SJSA1 (cell line): ENCODE results near the gene TTC28. TPM values are rescaled to one million over a fixed set of nuclear protein-coding genes. Genes with fewer than 3 reads are reported as not detected.

Experiments
- total RNA-seq: library from RNA; depleted of rRNA; stranded (reverse); fragments of >200 nt; shearing (Covaris generic); gene quantifications from 2 replicates; pipeline ENCODE4 v1.2.3, GENCODE V29; 2014; rRNA removed

The TTC28 gene
- total RNA-seq, 1 experiment from 2014 or later = 9.7 TPM

Other genes with a start within 250 kb of the TTC28 start
- 26.0 and 33.1 TPM in 2 replicates for gene CHEK2, start 62.0 kb upstream of the TTC28 start, total RNA-seq
- 22.3 and 22.7 TPM in 2 replicates for gene HSCB, start 62.2 kb upstream of the TTC28 start, total RNA-seq
- 56.9 and 60.0 TPM in 2 replicates for gene CCDC117, start 92.9 kb upstream of the TTC28 start, total RNA-seq
- gene XBP1, start 120.7 kb upstream of the TTC28 start, total RNA-seq = 128 and 143 TPM in 2 replicates
- 3.2 and 6.0 TPM in 2 replicates for gene ZNRF3, start 203.7 kb upstream of the TTC28 start, total RNA-seq